IMR-90 (cell line): ENCODE data around the gene CST11. TPM values are rescaled to one million over a fixed set of nuclear protein-coding genes. Genes with fewer than 3 reads are reported as not detected.

ENCODE experiments used
- ATAC-seq: fragments of 200-7000 bp; cut with Tn5 transposase; 2 replicates; pipeline ENCODE4 v1.9.1; 2020; ENCODE audit warnings: low read depth, mild to moderate bottlenecking, moderate library complexity
- BruUV-seq: library from RNA; stranded (reverse); fragments of 400-500 nt; replicated peaks from 2 replicates; lab custom pipeline; 2021; lab: Mats Ljungman, UMichigan
- CTCF ChIA-PET: fragments of 300-600 bp; formaldehyde crosslinking; extraction: SDS; loops from one replicate; lab custom pipeline; 2021; ENCODE audit warnings: antibody characterized with exemption; lab: Yijun Ruan, JAX
- POLR2A ChIA-PET: fragments of 300-600 bp; sonication (Branson Sonifier 250); formaldehyde crosslinking; loops from one replicate; lab custom pipeline; 2022; ENCODE audit warnings: antibody characterized with exemption; ENCODE audit not compliant: unreplicated experiment; lab: Charles Lee
- DNase-seq: peaks from one replicate; pipeline ENCODE4 v3.0.0; 2013
- H2AFZ ChIP-seq: replicated peaks from 2 replicates; pipeline ENCODE3; 2013; ENCODE audit warnings: low read length, mild to moderate bottlenecking; ENCODE audit not compliant: poor library complexity
- H2AK5ac ChIP-seq: 2 replicates; pipeline ENCODE4 v1.6.1; 2013; ENCODE audit warnings: low read depth, low read length, inconsistent platforms
- H2AK9ac ChIP-seq: replicated peaks from 2 replicates; pipeline ENCODE3; 2013; ENCODE audit warnings: mild to moderate bottlenecking, low read depth, low read length, moderate library complexity; ENCODE audit not compliant: poor library complexity
- H2BK120ac ChIP-seq: 2 replicates; pipeline ENCODE4 v1.6.1; 2013; ENCODE audit warnings: low read depth, low read length, inconsistent platforms
- H2BK15ac ChIP-seq: 3 replicates; pipeline ENCODE4 v1.6.1; 2013; ENCODE audit warnings: low read depth, low read length, inconsistent platforms
- H2BK20ac ChIP-seq: 2 replicates; pipeline ENCODE4 v1.6.1; 2013; ENCODE audit warnings: low read depth, mild to moderate bottlenecking, inconsistent platforms, low read length, moderate library complexity
- H2BK5ac ChIP-seq: 2 replicates; pipeline ENCODE4 v1.6.1; 2013; ENCODE audit warnings: mild to moderate bottlenecking, low read depth, low read length, inconsistent platforms; ENCODE audit not compliant: poor library complexity, severe bottlenecking
- H3K14ac ChIP-seq: replicated peaks from 2 replicates; pipeline ENCODE4 v1.6.1; 2013; ENCODE audit warnings: low read depth, low read length, inconsistent platforms
- H3K18ac ChIP-seq: 2 replicates; pipeline ENCODE4 v1.6.1; 2013; ENCODE audit warnings: low read depth, low read length, control low read depth
- H3K23ac ChIP-seq: 2 replicates; pipeline ENCODE4 v1.6.1; 2013; ENCODE audit warnings: low read depth, low read length, inconsistent platforms
- H3K27ac ChIP-seq: 2 replicates; pipeline ENCODE4 v1.5.1; 2013; ENCODE audit warnings: mild to moderate bottlenecking, control low read depth, low read length; ENCODE audit not compliant: insufficient read depth
- H3K27me3 ChIP-seq: 2 replicates; pipeline ENCODE4 v1.6.1; 2013; ENCODE audit warnings: low read length; ENCODE audit not compliant: control insufficient read depth, insufficient read depth
- H3K36me3 ChIP-seq: 2 replicates; pipeline ENCODE4 v1.6.1; 2013; ENCODE audit warnings: low read length, mixed read lengths; ENCODE audit not compliant: control insufficient read depth, insufficient read depth
- H3K4ac ChIP-seq: 2 replicates; pipeline ENCODE4 v1.6.1; 2013; ENCODE audit warnings: low read depth, low read length, inconsistent platforms
- H3K4me1 ChIP-seq: 2 replicates; pipeline ENCODE4 v1.6.1; 2013; ENCODE audit warnings: low read length, mixed read lengths; ENCODE audit not compliant: control insufficient read depth, insufficient read depth
- H3K4me2 ChIP-seq: 2 replicates; pipeline ENCODE4 v1.6.1; 2013; ENCODE audit warnings: low read depth, mild to moderate bottlenecking, control low read depth, low read length, moderate library complexity
- H3K4me3 ChIP-seq: 2 replicates; pipeline ENCODE4 v1.5.1; 2013; ENCODE audit warnings: low read depth, mild to moderate bottlenecking, control low read depth, low read length, moderate library complexity; ENCODE audit not compliant: insufficient read depth
- H3K56ac ChIP-seq: 2 replicates; pipeline ENCODE4 v1.6.1; 2013; ENCODE audit warnings: low read length, inconsistent platforms; ENCODE audit not compliant: insufficient read depth; ENCODE audit errors: extremely low read depth
- H3K79me1 ChIP-seq, 2 experiments: 2 replicates each; pipeline ENCODE4 v1.6.1; 2013; ENCODE audit warnings: low read length in 2 of 2, inconsistent platforms in 1 of 2, low read depth in 1 of 2
- H3K9ac ChIP-seq: 2 replicates; pipeline ENCODE4 v1.6.1; 2013; ENCODE audit warnings: low read depth, low read length, control low read depth
- H3K9me1 ChIP-seq: 2 replicates; pipeline ENCODE4 v1.6.1; 2013; ENCODE audit warnings: low read length, inconsistent platforms; ENCODE audit not compliant: insufficient read depth
- H3K9me3 ChIP-seq: 2 replicates; pipeline ENCODE4 v1.6.1; 2013; ENCODE audit warnings: low read length; ENCODE audit not compliant: control insufficient read depth, insufficient read depth
- H4K20me1 ChIP-seq: 2 replicates; pipeline ENCODE4 v1.6.1; 2013; ENCODE audit warnings: low read length, inconsistent platforms; ENCODE audit not compliant: insufficient read depth
- H4K5ac ChIP-seq: 2 replicates; pipeline ENCODE4 v1.6.1; 2013; ENCODE audit warnings: mild to moderate bottlenecking, low read depth, low read length, control low read depth
- H4K8ac ChIP-seq, 2 experiments: 2 replicates each; pipeline ENCODE4 v1.6.1; 2013; ENCODE audit warnings: low read depth in 2 of 2, low read length in 2 of 2, control low read depth in 1 of 2, inconsistent platforms in 1 of 2
- H4K91ac ChIP-seq: 2 replicates; pipeline ENCODE4 v1.6.1; 2013; ENCODE audit warnings: low read depth, low read length, inconsistent platforms; ENCODE audit not compliant: insufficient read depth
- BHLHE40 ChIP-seq: fragments of 150-350 bp; IDR thresholded peaks from 2 replicates; pipeline ENCODE4 v1.6.1; 2016; ENCODE audit warnings: mild to moderate bottlenecking, low read depth, low read length
- CEBPB ChIP-seq: IDR thresholded peaks from 2 replicates; pipeline ENCODE4 v1.6.1; 2012; ENCODE audit warnings: low read depth, low read length, improper control_type of control experiment
- POLR2A ChIP-seq: IDR thresholded peaks from 2 replicates; pipeline ENCODE4 v1.6.1; 2012; ENCODE audit warnings: mild to moderate bottlenecking, low read depth, low read length
- RFX5 ChIP-seq: IDR thresholded peaks from 2 replicates; pipeline ENCODE4 v1.8.0; 2012; ENCODE audit warnings: low read depth, mild to moderate bottlenecking, low read length, moderate library complexity
- WGBS, 2 experiments: methylation state at CpG; one replicate each; pipeline versions ENCODE4 v1.1.5 to v1.1.7; 2013; ENCODE audit warnings: missing lambda C conversion rate in 2 of 2; ENCODE audit not compliant: insufficient read length in 1 of 2; ENCODE audit errors: extremely low coverage in 2 of 2; 5-methylcytosine and 5-hydroxymethylcytosine counted together
- dilution Hi-C: fragments of 300-500 bp; cut with HindIII; formaldehyde crosslinking; loops from one replicate; pipeline ENCODE4 v1.14.3; 2018; ENCODE audit warnings: low sequenced_read_pairs; ENCODE audit not compliant: unreplicated experiment
- in situ Hi-C: fragments of 300-500 bp; cut with MboI; formaldehyde crosslinking; loops from 3 replicates; pipeline ENCODE4 v1.14.3; 2019; ENCODE audit warnings: low sequenced_read_pairs, inconsistent platforms, mixed read lengths
- intact Hi-C: fragments of 100-400 bp; cut with micrococcal nuclease; formaldehyde crosslinking; loops from 2 replicates; pipeline ENCODE4 v1.10.0; 2022
- polyA plus RNA-seq, 3 experiments: library from polyadenylated mRNA; depleted of rRNA; stranded (reverse); fragments of >200 nt; gene quantifications; 2 replicates each; pipeline ENCODE4 v1.2.3, GENCODE V29; 2012; ENCODE audit warnings: low replicate concordance in 1 of 3
- total RNA-seq: library from RNA; depleted of rRNA; stranded (reverse); fragments of >200 nt; gene quantifications from 2 replicates; pipeline ENCODE4 v1.2.3, GENCODE V29; 2012

The CST11 gene
- total and polyA plus RNA-seq, 2 of the 4 experiments (the other 2 are of a cell fraction), result not detected

GRCh38 chr20:23408957-23409356 lies 43.7 kb downstream of the CST11 start:
- Histone ChIP-seq H2BK5ac (no peak overlapping the region), H2AK5ac (no peak overlapping the region), H4K5ac (no peak overlapping the region), H3K18ac (no peak overlapping the region), H4K8ac (no peak overlapping the region), H3K4me3 (no peak overlapping the region), H2BK15ac (no peak overlapping the region), H4K20me1 (peaks cover 47% of the 10 kb centered on the region), H2AK9ac (no peak overlapping the region), H3K9me1 (peaks cover 13% of the 10 kb centered on the region), H3K27ac (no peak overlapping the region), H3K56ac (no peak overlapping the region), H2BK20ac (no peak overlapping the region), H3K4me2 (no peak overlapping the region), H3K27me3 (no peaks in the 10 kb centered on the region), H2BK120ac (no peak overlapping the region), H2AFZ (no peak overlapping the region), H3K4ac (no peak overlapping the region), H3K4me1 (peaks cover 10% of the 10 kb centered on the region), H4K91ac (no peak overlapping the region), H3K36me3 (no peaks in the 10 kb centered on the region), H3K9ac (no peak overlapping the region), H3K79me1 (peaks cover 24 to 73% of the 10 kb centered on the region in 2 experiments), H3K23ac (no peak overlapping the region), H3K14ac (no peak overlapping the region), H3K9me3 (no peaks in the 10 kb centered on the region)
- TF ChIP-seq BHLHE40 (no peak), CEBPB (no peak), RFX5 (no peak), POLR2A (no peak)
- BruUV-seq, result no TSS peak
- dilution Hi-C loops (no loop called here), intact Hi-C loops (no loop called here), in situ Hi-C loops (no loop called here)
- POLR2A ChIA-PET, result no interaction called here
- no peak for ATAC-seq
- CTCF ChIA-PET, result interaction anchor here (1.0 kb wide), 1 partner anchor 33 kb away, joined by 3 read pairs; no protein-coding TSS in a partner anchor
- no peak for DNase-seq
- WGBS, 2 experiments, result no CpG with 5 or more reads among the region's 2 CpGs
